Thyroid gland (tissue), 4 donors: ENCODE measurements around the gene TPRX2. TPM values are rescaled to one million over a fixed set of nuclear protein-coding genes. Genes with fewer than 3 reads are reported as not detected.
"Not testable (repeated sequence)": the region's sequence is repeated elsewhere in the genome, so short reads cannot be mapped to it uniquely, and the experiment has no call there.

ENCODE experiments used
- DNase-seq, 2 donors: peaks; one replicate each; pipeline ENCODE4 v3.0.0-alpha.2; 2019
- H3K27ac ChIP-seq, 3 donors: fragments of 200-600 bp; sonication (generic); 1 replicate in 2 of 3; 2 replicates in 1 of 3; pipeline ENCODE4 v1.5.1; 2016 to 2019; ENCODE audit warnings: mild to moderate bottlenecking in 1 of 3, moderate library complexity in 1 of 3
- H3K27me3 ChIP-seq: fragments of 200-600 bp; sonication (generic); one replicate; pipeline ENCODE4 v1.5.1; 2019
- H3K36me3 ChIP-seq, 2 donors: fragments of 200-600 bp; sonication (generic); one replicate each; pipeline ENCODE4 v1.5.1; 2016 to 2019
- H3K4me1 ChIP-seq, 2 donors: fragments of 200-600 bp; sonication (generic); one replicate each; pipeline ENCODE4 v1.5.1; 2017 to 2019
- H3K4me3 ChIP-seq, 3 donors: fragments of 200-600 bp; sonication (generic); replicated peaks in 1 of 3; 1 replicate in 2 of 3; 2 replicates in 1 of 3; pipeline ENCODE4 v1.5.1; 2016; ENCODE audit warnings: mild to moderate bottlenecking in 1 of 3
- H3K9me3 ChIP-seq: fragments of 200-600 bp; sonication (generic); one replicate; pipeline ENCODE4 v1.5.1; 2017
- CTCF ChIP-seq, 6 experiments: fragments of 200-600 bp in 3 of 6; fragments of 450-650 bp in 3 of 6; sonication (generic) in 3 of 6; IDR thresholded peaks; one replicate each; pipeline ENCODE4 v1.5.1; 2016 to 2019; ENCODE audit warnings: antibody characterized with exemption in 6 of 6, mild to moderate bottlenecking in 2 of 6, inconsistent platforms in 1 of 6, moderate library complexity in 1 of 6
- POLR2A ChIP-seq, 2 donors: fragments of 450-650 bp; IDR thresholded peaks; one replicate each; pipeline ENCODE4 v1.6.1; 2017; ENCODE audit warnings: antibody characterized with exemption in 2 of 2, mild to moderate bottlenecking in 2 of 2, moderate library complexity in 1 of 2
- WGBS, 2 donors: methylation state at CpG; one replicate each; pipeline ENCODE4 v1.1.5; 2017; 5-methylcytosine and 5-hydroxymethylcytosine counted together
- intact Hi-C: fragments of 100-400 bp; cut with DNase I; formaldehyde crosslinking; loops from one replicate; pipeline ENCODE4 v1.15.1; 2023
- total RNA-seq, 4 donors: library from RNA; depleted of rRNA; stranded (reverse); fragments of >200 nt; gene quantifications; one replicate each; pipeline ENCODE4 v1.2.3, GENCODE V29; 2016

TPRX2 gene
- total RNA-seq, 4 donors from 2014 or later = not detected

GRCh38 chr19:47899335-47899734 is 40.3 kb downstream of the TPRX2 start:
- H3K4me1 ChIP-seq = no peaks in the 10 kb centered on the region
- TF ChIP-seq CTCF (IDR thresholded peaks at IDR 0.05) (no peak), POLR2A (IDR thresholded peaks at IDR 0.05) (no peak)
- intact Hi-C loops = no loop called here
- no peak for DNase-seq
- H3K27me3 ChIP-seq = no peaks in the 10 kb centered on the region
- H3K9me3 ChIP-seq = no peaks in the 10 kb centered on the region
- H3K27ac ChIP-seq = no peak overlapping the region
- 94 to 95% methylated on average over 8 of the region's 8 CpGs for WGBS, 2 donors
- H3K36me3 ChIP-seq = no peaks in the 10 kb centered on the region
- no peak overlapping the region for H3K4me3 ChIP-seq

GRCh38 chr19:47901370-47901769 is 42.3 kb downstream of the TPRX2 start:
- Histone ChIP-seq H3K9me3 (no peaks in the 10 kb centered on the region), H3K36me3 (no peaks in the 10 kb centered on the region), H3K4me3 (no peak overlapping the region), H3K27me3 (no peaks in the 10 kb centered on the region), H3K27ac (no peak overlapping the region), H3K4me1 (no peaks in the 10 kb centered on the region)
- DNase-seq = no peak
- intact Hi-C loops = no loop called here
- whole genome bisulfite sequencing, 2 donors = 81 to 86% methylated on average over 7 of the region's 7 CpGs
- TF ChIP-seq POLR2A (IDR thresholded peaks at IDR 0.05) (no peak), CTCF (IDR thresholded peaks at IDR 0.05) (no peak)

- H3K36me3 ChIP-seq, H3K4me1 ChIP-seq, H3K4me3 ChIP-seq, intact Hi-C loops, H3K9me3 ChIP-seq, H3K27ac ChIP-seq, H3K27me3 ChIP-seq: not testable (repeated sequence)
- TF ChIP-seq CTCF (IDR thresholded peaks at IDR 0.05) = peak in 3 of 6 experiments; percentile 41 to 61 (median 44)
- 0% methylated on average over 5 of the region's 14 CpGs for WGBS, 2 donors
- DNase-seq = peak; percentile 75
Measured at GRCh38 chr19:47909350-47909749, 50.3 kb downstream of the TPRX2 start.

GRCh38 chr19:47910191-47910590 is 51.2 kb downstream of the TPRX2 start:
- not testable (repeated sequence) for H3K27me3 ChIP-seq, DNase-seq

More at GRCh38 chr19:47910191-47910590, 51.2 kb downstream of the TPRX2 start:
- H3K36me3 ChIP-seq, H3K9me3 ChIP-seq, H3K4me3 ChIP-seq, intact Hi-C loops, H3K4me1 ChIP-seq, H3K27ac ChIP-seq: not testable (repeated sequence)
- WGBS, 2 donors = 82 to 92% methylated on average over 1 to 2 of the region's 2 CpGs

Other genes starting within 250 kb of the TPRX2 start
- 10 to 100 TPM; 41.9 to 48.0 (median 44.3) TPM for gene EHD2, start 145.8 kb upstream of the TPRX2 start, total RNA-seq
- 100 to 1,000 TPM; 278 to 531 (median 461) TPM for gene NOP53, start 113.7 kb upstream of the TPRX2 start, total RNA-seq
- gene SELENOW, start 80.5 kb upstream of the TPRX2 start, total RNA-seq = 100 to 1,000 TPM; 256 to 919 (median 484) TPM
- not detected for gene TPRX1, start 54.7 kb upstream of the TPRX2 start, total RNA-seq
- not detected for gene CRX, start 37.3 kb upstream of the TPRX2 start, total RNA-seq
- not detected for gene SULT2A1, start 27.1 kb downstream of the TPRX2 start, total RNA-seq
- not detected for gene BSPH1, start 132.9 kb downstream of the TPRX2 start, total RNA-seq
- not detected for gene ELSPBP1, start 135.4 kb downstream of the TPRX2 start, total RNA-seq
- gene CABP5, start 184.8 kb downstream of the TPRX2 start, total RNA-seq = not detected